Ovary (tissue), 3 donors: ENCODE results near the gene SRGAP2B.
"Not testable (repeated sequence)": the region's sequence is repeated elsewhere in the genome, so short reads cannot be mapped to it uniquely, and the experiment has no call there.

Experiments
- EP300 ChIP-seq: sonication (generic); formaldehyde crosslinking; IDR thresholded peaks from one replicate; pipeline ENCODE4 v1.6.1; 2017; ENCODE audit warnings: antibody characterized with exemption
- POLR2A ChIP-seq: fragments of 450-650 bp; IDR thresholded peaks from one replicate; pipeline ENCODE4 v1.6.1; 2017; ENCODE audit warnings: antibody characterized with exemption, mild to moderate bottlenecking, moderate library complexity
- TF ChIP-seq, protein P1 (sequence below), 3 donors: fragments of 450-650 bp in 2 of 3; fragments of 200-600 bp in 1 of 3; IDR thresholded peaks; one replicate each; pipeline versions ENCODE4 v1.5.1 to v1.8.0; 2016 to 2022; ENCODE audit warnings: antibody characterized with exemption in 3 of 3, mild to moderate bottlenecking in 1 of 3
- donor health status: DM: no; HTN: no; CAD: no.

DNA sequence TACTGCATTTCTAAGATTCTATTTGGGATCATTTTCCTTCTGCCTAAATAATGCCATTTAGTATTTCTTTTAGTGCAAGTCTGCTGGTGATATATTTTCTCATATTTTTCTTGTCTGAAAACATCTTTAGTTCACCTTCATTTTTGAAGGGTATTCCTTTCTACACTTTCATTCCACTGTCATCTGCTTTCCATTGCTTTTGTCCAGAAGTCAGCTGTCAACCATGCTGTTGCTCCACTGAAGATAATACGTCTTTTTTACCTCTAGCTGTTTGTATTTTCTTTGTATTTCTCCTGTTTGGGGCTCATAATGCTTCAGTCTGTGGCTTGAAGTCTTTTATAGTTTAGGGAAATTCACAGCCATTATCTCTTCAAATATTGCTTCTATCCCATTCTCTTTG, 167.8 kb downstream of the SRGAP2B start:
- TF ChIP-seq, protein P1, sequence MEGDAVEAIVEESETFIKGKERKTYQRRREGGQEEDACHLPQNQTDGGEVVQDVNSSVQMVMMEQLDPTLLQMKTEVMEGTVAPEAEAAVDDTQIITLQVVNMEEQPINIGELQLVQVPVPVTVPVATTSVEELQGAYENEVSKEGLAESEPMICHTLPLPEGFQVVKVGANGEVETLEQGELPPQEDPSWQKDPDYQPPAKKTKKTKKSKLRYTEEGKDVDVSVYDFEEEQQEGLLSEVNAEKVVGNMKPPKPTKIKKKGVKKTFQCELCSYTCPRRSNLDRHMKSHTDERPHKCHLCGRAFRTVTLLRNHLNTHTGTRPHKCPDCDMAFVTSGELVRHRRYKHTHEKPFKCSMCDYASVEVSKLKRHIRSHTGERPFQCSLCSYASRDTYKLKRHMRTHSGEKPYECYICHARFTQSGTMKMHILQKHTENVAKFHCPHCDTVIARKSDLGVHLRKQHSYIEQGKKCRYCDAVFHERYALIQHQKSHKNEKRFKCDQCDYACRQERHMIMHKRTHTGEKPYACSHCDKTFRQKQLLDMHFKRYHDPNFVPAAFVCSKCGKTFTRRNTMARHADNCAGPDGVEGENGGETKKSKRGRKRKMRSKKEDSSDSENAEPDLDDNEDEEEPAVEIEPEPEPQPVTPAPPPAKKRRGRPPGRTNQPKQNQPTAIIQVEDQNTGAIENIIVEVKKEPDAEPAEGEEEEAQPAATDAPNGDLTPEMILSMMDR (IDR thresholded peaks at IDR 0.05): not testable (repeated sequence)
- TF ChIP-seq EP300, POLR2A: not testable (repeated sequence)
